DMS53 treated with DMSO at 0.1 percent for 48 hours (cell line): ENCODE results near the gene ACSM3.
A peak's percentile ranks its signal among the peaks of the same experiment; 100 is the strongest.
"Not testable (repeated sequence)": the region's sequence is repeated elsewhere in the genome, so short reads cannot be mapped to it uniquely, and the experiment has no call there.

Experiments used
- DNase-seq: peaks from one replicate; lab custom pipeline; 2025; ENCODE audit not compliant: unreplicated experiment; lab: John Stamatoyannopoulos, UW

Gene ACSM3

GRCh38 chr16:20805684-20806167 is 41.9 kb downstream of the ACSM3 start:
- not testable (repeated sequence) for DNase-seq

DNA sequence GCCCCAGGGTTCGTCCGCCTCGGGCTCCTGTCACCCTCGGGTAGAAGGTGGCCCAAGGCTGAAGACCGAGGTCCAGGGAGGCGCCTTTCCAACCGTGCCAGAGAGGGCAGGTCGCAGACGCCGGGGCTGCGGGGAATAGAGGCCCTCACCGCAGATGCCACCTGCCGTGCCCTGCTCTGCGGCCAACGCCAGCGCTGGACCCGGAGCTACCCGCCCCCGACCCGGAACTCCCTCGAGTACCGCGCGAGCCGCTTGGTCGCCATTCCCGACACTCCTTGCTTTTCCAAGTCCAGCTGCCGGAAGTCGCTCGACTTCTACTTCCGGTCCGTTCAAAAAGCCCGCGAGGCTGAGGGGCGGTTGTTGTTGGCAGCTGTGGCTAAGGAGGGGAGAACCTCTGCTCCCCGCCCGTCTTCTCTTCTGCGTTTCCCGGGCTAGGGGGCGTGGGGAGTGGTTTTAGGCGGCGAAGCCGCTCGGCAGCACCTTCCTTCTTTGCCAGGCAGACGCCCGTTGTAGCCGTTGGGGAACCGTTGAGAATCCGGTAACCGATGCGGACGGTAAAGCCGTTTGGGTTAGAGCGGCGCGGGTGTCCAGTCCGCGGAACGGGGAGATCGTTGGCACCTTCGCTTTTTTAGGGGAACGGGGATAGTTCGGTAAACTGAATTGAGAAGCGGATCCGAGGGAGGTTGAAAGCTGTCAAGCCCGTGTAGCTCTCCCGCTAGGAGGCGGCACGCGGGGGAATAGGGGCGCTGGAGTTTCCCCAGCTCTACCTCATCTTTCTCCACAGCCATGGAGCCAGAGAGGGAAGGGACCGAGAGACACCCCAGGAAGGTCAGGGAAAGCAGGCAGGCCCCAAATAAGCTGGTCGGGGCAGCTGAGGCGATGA is 42.6 kb downstream of the ACSM3 start, which contains the start of the genes ERI2 and REXO5:
TSS of gene ERI2 (minus strand) at position 305 of the 883 bp plus-strand sequence. CDS start at position 263, 42 bp downstream.
TSS of gene REXO5 (plus strand) at position 360 of the 883 bp plus-strand sequence. CDS start at position 787, 427 bp downstream.
- DNase-seq = peak; percentile 73

- no peak for DNase-seq
These were observed 44.0 kb downstream of the ACSM3 start for GRCh38 chr16:20807862-20808261.

DNA sequence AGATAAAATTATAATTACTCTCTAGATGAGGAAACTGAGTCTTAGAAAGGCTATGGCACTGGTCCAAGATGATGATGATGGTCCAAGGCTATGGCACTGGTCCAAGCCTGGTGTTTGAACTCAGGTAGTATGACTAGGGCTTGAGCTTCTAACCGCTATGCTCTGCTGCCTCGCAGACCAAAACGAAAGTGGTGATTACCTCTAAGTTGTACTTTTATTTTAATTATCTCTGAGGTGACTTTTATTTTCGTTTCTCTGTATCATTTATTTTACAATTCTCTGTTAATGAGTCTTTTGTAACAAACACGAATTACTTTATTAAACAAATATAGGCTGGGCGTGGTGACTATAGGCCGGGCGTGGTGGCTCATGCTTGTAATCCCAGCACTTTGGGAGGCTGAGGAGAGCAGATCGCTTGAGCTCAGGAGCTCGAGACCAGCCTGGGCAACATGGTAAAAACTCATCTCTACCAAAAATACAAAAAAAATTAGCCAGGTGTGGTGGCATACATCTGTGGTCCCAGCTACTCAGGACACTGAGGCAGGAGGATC is 48.1 kb downstream of the ACSM3 start:
- no peak for DNase-seq

DNA sequence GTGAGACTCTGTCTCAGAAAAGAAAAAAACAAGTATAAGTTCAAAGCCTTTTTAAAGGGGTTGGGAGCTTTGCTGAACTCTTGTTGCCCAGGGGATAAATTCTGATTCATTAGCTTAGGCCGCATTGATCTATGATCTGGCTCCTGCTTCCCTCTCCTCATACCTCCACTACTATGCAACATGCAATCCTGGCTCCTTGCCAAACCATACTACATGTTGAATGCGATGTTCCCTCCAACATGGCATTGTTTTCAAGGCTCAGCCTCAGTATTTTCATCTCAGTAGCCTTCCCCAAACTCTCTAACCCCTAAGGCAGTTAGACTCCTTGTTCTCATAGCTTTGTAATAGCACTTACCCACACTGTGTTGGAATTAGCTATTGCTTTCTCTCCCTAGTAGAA is 48.7 kb downstream of the ACSM3 start:
- DNase-seq = no peak

- DNase-seq = no peak
These were observed 51.0 kb downstream of the ACSM3 start for GRCh38 chr16:20814784-20815183.

DNA sequence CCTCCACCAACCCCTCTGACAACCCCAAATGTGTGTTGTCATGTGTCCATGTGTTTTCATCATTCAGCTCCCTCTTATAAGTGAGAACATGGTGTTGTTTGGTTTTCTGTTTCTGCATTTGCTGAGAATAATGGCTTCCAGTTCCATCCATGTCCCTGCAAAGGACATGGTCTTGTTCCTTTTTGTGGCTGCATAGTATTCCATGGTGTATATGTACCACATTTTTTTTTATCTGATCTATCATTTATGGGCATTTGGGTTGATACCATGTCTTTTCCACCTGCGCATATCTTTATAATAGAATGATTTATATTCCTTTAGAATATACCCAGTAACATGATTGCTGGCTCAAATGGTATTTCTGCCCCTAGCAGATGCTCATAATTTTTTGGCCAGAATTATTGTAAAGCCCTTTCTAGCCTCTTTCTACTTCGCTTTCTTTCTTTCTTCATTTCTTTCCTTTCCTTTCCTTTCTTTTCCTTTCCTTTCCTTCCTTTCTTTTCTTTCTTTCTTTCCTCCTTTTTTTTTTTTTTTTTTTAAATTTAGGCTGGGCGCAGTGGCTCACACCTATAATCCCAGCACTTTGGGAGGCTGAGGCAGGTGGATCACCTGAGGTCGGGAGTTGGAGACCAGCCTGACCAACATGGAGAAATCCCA is 55.2 kb downstream of the ACSM3 start:
- DNase-seq = no peak

GRCh38 chr16:20821682-20822081 is 57.9 kb downstream of the ACSM3 start:
- no peak for DNase-seq

DNA sequence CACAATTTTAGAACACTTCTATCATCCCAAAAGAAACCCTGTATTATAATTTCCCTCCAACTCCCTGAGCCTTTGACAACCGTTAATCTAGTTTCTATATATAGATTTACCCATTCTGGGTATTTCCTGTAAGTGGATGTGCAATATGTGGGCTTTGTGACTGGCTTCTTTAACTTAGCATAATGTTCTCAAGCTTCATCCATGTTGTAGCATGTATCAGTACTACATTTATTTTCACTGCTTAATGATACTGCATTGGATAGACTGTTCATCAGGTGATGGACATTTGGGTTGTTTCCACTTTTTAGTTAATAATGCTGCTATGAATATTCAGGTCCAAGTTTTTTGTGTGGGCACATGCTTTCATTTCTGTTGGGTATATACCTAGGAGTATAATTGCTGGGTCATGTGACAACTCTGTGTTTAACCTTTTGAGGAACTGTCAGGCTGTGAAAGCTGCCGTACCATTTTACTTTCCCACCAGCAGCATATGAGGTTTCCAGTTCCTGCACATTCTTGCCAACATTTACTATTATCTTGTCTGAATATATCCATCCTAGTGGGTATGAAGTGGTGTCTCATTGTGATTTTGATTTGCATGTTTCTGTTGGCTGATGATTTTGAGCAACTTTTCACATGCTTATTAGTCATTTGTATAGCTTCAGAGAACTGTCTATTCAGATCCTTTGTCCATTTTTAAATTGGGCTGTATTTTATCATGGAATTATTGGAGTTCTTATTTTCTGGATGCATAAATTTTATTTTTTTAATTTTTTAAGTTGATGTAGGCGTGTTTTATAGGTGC is 58.9 kb downstream of the ACSM3 start:
- no peak for DNase-seq

DNA sequence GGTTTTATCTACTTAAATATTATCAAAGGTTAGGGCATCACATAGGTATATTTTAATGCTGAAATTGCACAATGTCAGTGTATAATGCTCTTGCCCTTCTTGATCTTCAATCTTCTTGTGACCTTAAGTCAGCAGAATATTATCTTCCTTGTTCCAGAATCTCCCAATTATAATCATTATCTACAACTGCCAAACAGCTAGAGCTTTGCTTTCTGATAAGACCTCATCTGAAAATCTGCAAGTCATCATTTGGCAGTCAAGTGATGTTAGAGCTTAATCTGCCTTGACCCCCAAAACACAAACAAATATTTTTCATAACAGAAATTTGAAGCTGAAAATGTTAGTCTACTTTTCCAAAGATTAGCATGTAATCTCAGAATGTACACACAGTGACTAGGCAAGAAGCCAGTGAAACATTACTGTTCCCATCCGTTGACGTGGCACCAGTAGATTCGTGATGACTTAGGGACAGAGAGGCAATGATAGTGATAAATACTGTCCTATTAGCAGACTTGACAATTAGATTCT is 62.3 kb downstream of the ACSM3 start:
- DNase-seq = no peak

DNA sequence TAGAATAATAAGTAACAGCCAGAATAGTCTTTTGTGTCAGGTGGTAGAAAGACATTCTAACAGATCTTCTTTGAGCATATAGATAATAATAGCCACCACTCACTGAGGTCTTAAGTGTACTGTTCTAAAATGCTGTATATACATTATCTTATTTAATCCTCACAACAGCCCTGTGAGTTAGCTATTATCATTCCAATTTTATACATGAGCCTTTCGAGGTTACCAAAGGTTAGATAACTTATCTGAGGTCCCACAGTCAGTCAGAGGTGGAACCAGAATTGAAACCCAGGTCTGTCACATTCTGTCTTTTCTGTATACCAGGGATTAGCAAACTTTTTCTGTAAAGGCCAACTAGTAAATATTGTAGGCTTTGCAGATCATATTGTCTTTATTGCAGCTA is 65.7 kb downstream of the ACSM3 start:
- DNase-seq = no peak

DNA sequence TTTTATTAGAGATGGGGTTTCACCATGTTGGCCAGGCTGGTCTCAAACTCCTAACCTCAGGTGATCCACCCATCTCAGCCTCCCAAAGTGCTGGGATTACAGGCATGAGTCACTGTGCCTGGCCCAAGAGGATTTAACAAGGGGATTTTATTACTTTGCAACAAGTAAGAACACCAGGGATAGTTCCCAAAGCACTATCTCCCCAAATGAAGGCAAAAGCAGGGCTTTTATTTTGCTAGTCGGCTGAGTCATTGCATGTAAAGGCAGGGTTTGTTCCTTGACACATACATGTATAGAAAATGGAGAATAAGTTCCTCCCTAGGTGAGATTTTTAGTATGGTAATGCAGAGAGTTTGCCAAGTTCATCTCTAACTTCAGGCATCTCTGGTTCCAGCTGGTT is 66.6 kb downstream of the ACSM3 start:
- no peak for DNase-seq

GRCh38 chr16:20833086-20833485 is 69.3 kb downstream of the ACSM3 start:
- no peak for DNase-seq

GRCh38 chr16:20838240-20838639 is 74.4 kb downstream of the ACSM3 start:
- no peak for DNase-seq

DNA sequence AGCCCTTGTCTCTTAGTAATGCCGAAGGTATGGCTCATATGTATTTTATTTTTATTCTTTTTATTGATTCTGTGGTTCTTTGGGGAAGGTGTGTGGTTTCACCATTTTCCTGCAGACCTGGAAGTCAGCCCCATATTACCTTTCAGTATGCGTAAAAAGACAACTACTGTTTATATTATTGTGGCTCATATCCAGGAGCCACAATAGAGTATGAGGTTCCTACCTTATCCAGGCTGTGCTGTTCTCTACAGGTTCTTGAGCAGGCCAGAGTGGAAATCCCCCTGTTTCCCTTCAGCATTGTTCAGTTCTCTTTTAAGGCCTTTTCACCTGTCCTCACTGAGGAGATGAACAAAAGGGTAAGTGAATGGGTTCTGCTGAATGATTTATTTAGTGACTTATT is 75.7 kb downstream of the ACSM3 start:
- no peak for DNase-seq

DNA sequence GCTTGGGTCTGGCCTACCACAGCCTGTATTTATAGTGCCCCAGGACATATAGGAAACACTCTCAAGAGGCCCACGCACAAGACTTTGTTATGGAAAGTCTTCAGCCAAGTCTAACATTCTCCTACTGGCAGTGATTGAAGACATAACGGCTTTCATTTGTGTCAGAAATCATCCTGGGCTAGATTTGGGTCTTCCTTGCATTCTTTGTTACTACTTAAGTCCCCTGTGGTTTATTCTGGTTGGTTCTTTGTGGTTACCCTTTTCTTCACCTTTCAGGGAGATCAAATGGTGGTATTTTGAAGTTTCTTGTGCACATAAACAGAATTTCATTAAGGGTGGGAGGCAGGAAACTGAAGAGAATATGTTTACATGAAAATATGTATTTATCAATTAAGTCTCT is 80.2 kb downstream of the ACSM3 start:
- no peak for DNase-seq

DNA sequence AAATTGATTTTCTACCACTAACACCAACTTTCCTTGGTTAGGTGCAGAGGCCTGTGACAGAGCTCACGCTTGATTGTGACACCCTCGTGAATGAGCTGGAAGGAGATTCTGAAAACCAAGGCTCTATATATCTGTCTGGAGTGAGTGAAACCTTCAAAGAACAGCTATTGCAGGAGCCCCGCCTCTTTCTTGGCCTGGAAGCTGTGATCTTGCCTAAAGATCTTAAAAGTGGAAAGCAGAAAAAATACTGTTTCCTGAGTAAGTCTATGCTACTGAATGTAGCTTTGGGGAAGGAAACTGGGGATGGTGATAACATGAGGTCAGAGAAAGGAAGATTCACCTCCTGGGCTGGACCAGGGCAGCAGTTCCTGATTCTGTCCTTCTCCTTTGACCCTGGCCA is 80.8 kb downstream of the ACSM3 start:
- no peak for DNase-seq

DNA sequence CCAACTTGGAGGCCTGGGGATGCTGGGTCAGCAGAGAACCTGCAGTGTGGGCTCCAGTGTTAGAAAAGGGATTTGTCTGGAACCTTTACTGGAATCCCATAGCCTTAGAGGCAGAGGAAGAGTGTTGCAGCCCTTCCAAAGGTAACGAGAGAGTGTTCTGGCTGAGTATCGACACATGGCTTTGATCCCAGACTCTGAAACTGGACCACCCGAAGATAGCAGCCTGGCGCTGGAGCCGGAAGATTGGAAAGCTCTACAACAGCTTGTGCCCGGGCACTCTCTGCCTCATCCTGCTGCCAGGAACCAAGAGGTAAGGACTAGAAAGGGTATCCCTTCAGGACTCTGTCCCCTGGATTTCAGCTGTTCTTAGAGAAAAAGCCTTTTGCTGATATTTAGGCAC is 82.2 kb downstream of the ACSM3 start:
- no peak for DNase-seq

GRCh38 chr16:20846551-20846950 is 82.7 kb downstream of the ACSM3 start:
- no peak for DNase-seq
